HG03342 (cell line): ENCODE data around the gene S100A13.
A peak's percentile ranks its signal among the peaks of the same experiment; 100 is the strongest.

Experiments
- ATAC-seq: cut with Tn5 transposase; IDR thresholded peaks from one replicate; pipeline ENCODE4 v1.9.1; 2021; ENCODE audit warnings: mild to moderate bottlenecking, moderate library complexity; ENCODE audit not compliant: unreplicated experiment

Gene S100A13

GRCh38 chr1:153628638-153629342 is 1.5 kb upstream of the S100A13 start:
- no peak for ATAC-seq

- no peak for ATAC-seq
Observed at GRCh38 chr1:153627715-153628626, 666 bp upstream of the S100A13 start, which contains the start of gene S100A1. S100A1 (plus strand) TSS chr1:153628434; CDS start chr1:153630522, 2,088 bp downstream.

GRCh38 chr1:153626477-153626903 is 815 bp downstream of the S100A13 start:
- no peak for ATAC-seq

- no peak for ATAC-seq
Observed at GRCh38 chr1:153624965-153625611, 2.2 kb downstream of the S100A13 start.

- ATAC-seq, result no peak
Observed at GRCh38 chr1:153623101-153623500, 4.2 kb downstream of the S100A13 start.

- ATAC-seq, result no peak
Observed at GRCh38 chr1:153619171-153619570, 8.1 kb downstream of the S100A13 start.

- ATAC-seq, result peak; percentile 68
Observed at GRCh38 chr1:153617663-153618062, 9.6 kb downstream of the S100A13 start.

- no peak for ATAC-seq
Observed at GRCh38 chr1:153616917-153617311, 10.4 kb downstream of the S100A13 start.

- no peak for ATAC-seq
Observed at GRCh38 chr1:153616144-153616916, 11.0 kb downstream of the S100A13 start, which contains the start of gene S100A14. S100A14 (minus strand) TSS chr1:153616325; CDS start chr1:153615858, 467 bp downstream.

GRCh38 chr1:153615406-153615805 is 11.9 kb downstream of the S100A13 start:
- no peak for ATAC-seq

- ATAC-seq, result no peak
Observed at GRCh38 chr1:153614906-153615305, 12.4 kb downstream of the S100A13 start.

- ATAC-seq, result no peak
Observed at GRCh38 chr1:153614189-153614900, 13.0 kb downstream of the S100A13 start.

- no peak for ATAC-seq
Observed at GRCh38 chr1:153613406-153613805, 13.9 kb downstream of the S100A13 start.

- no peak for ATAC-seq
Observed at GRCh38 chr1:153612755-153613331, 14.5 kb downstream of the S100A13 start, which contains the start of gene S100A16. S100A16 (minus strand) TSS chr1:153613137; CDS start chr1:153608151, 4,986 bp downstream.

- no peak for ATAC-seq
Observed at GRCh38 chr1:153612111-153612754, 15.1 kb downstream of the S100A13 start.

- no peak for ATAC-seq
Observed at GRCh38 chr1:153611356-153611755, 15.9 kb downstream of the S100A13 start.

GRCh38 chr1:153610811-153611301 is 16.4 kb downstream of the S100A13 start:
- no peak for ATAC-seq

- no peak for ATAC-seq
Observed at GRCh38 chr1:153610334-153610733, 17.0 kb downstream of the S100A13 start.

GRCh38 chr1:153609585-153609907 is 17.8 kb downstream of the S100A13 start:
- no peak for ATAC-seq
